ENCODE data around the gene PRSS12.

PRSS12 gene

DNA sequence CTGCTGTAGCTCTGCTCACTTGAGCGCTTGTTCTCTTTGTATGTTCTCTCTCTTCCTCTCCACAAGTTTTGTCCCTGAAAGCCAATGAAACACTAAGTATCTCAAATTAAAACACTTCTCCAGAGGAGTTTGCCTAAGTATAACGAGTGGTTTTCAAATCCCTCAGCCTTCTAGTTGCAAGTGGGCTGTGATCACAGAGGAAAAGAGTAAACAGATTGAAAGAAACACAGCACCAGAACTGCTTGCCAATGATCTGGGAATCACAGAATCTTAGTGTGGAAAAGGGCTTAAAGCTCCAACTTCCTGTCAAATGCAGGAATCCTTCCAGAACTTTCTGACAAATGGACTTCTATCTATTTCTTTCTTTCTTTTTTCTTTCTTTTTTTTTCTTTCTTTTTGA lies 4.8 kb upstream of the PRSS12 start:
- no peak for DNase-seq (ENCODE audit: low spot score)

DNA sequence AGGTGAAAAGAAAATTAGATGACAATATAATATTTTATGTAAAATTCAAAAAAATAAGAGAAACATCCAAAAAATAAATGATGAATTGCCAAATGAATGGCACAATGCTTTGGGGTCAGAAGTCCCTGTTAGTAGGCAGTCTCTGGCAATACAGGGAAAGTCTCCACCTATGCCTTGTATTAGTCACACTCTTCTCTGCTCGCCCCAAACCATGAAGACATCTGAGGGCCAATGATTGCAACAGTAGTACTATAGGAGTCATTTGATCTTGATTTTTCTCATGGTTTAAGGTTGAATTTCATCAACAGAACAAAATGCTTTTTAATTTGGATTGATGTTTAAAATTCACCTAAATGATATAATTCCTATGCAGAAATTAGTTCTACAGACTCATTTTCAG lies 3.9 kb upstream of the PRSS12 start:
- DNase-seq (ENCODE audit: low spot score), result no peak

- no peak for DNase-seq (ENCODE audit: low spot score)
These were observed 3.3 kb upstream of the PRSS12 start for GRCh38 chr4:118356111-118356510.

DNA sequence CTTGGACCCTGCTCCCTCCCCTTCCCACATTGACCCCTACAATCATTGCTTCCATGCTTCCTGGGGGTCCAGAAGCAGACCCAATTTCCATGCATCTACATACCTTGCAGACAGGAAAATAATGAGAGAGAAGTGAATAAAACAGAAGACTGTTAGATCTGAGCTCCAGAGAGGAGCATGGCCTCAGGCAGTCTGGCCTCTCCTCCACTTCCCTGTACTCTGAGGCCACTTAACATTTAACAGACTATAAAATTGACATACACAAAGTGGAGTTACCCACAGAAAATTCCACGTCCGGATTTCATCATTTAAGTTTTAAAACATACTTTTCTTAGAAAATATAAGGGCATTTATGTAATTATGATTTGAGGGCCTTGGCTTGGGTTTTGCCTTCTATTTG lies 2.1 kb upstream of the PRSS12 start:
- DNase-seq (ENCODE audit: low spot score), result no peak

- DNase-seq (ENCODE audit: low spot score), result no peak
These were observed 779 bp upstream of the PRSS12 start for GRCh38 chr4:118353534-118354030.

- no peak for DNase-seq (ENCODE audit: low spot score)
These were observed 664 bp downstream of the PRSS12 start for GRCh38 chr4:118351851-118352827.

DNA sequence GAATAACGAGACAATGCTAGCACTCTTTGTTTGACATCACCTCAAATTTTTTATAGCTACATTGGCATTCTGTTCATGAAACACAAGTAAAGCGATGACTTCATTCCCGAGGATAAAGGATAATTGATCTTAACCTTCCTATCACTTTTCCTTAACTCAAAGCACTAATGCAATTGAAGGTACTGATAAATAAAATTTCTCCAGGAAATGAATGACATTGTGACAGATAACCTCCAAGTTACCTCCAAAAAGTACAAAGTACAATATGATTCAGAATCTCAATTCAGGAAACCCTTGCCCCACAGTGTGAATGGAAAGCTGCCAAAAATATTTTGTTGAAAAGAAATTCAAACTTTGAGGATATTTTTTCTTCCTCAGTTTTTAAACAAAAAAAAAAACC lies 1.8 kb downstream of the PRSS12 start:
- DNase-seq (ENCODE audit: low spot score), result no peak

DNA sequence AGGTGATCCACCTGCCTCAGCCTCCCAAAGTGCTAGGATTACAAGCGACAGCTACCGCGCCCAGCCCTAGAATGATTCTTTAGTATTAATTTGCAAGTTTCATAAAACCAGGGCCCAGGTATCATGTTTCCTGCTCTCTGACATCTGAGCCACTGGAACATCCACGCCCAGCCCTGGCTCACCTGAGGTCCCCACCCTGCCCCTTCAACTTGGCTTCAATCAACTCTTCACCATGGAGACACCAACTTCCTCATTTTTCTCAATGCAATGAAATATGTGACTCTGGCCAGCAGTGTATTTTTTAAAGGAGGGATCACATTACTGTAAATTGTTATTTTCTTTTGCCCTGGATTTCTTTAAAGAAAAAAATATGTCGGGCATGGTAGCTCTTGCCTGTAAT lies 3.9 kb downstream of the PRSS12 start:
- no peak for DNase-seq (ENCODE audit: low spot score)

- no peak for DNase-seq (ENCODE audit: low spot score)
These were observed 6.3 kb downstream of the PRSS12 start for GRCh38 chr4:118346495-118346894.

GRCh38 chr4:118345813-118346212 lies 7.0 kb downstream of the PRSS12 start:
- DNase-seq (ENCODE audit: low spot score), result no peak

DNA sequence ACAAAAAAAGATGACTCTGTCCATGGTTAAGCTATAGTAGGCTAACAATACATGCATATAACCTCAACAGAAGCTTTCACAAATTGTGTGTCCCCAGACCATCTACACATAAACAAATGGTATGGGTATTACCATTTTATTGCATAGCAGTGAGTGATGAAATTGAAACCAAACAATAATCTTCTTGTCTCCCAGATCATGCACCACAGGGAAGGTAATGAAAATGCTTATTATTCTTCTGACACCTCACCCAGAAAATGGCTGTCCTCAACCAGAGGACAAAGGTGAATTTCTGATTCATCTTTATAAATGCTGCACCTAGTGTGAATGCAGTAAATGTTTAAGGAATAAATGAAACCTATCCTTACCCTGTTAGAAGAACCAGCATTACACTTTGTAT lies 8.0 kb downstream of the PRSS12 start:
- no peak for DNase-seq (ENCODE audit: low spot score)

DNA sequence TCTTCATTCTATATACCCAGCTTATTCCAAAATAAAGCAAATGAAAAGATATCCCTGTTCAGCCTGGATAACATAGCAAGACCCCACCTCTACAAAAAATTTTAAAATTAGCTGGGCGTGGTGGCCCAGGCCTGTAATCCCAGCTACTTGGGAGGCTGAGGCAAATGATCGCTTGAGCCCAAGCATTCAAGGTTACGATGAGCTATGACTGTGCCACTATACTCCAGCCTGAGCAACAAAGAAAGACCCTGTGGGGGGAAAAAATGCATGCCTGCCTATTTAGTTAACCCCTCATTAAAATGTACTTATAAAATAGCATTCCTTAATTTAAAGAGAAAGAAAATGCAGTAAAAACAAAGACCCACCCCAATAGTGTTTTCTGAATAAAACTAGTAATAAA lies 9.3 kb downstream of the PRSS12 start:
- no peak for DNase-seq (ENCODE audit: low spot score)

DNA sequence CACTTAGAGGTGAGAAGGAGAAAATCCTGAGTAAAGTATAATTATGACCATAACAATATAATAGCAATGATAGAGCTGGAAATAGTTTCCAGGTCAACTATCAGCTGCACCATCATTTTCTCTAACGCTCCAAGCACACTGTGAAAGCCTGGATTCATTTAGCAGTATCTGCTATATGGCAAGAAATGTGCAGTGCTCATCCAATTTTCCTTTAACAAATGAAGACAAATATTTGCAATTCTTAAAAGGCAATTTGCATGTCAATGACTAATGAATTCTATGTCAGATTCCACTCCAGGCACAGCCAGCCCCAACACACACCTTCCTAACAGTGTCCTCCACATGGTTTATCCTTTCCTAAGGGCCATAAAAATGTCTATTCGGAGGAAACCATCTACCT lies 12.7 kb downstream of the PRSS12 start:
- no peak for DNase-seq (ENCODE audit: low spot score)

- no peak for DNase-seq (ENCODE audit: low spot score)
These were observed 13.6 kb downstream of the PRSS12 start for GRCh38 chr4:118338981-118339765.

DNA sequence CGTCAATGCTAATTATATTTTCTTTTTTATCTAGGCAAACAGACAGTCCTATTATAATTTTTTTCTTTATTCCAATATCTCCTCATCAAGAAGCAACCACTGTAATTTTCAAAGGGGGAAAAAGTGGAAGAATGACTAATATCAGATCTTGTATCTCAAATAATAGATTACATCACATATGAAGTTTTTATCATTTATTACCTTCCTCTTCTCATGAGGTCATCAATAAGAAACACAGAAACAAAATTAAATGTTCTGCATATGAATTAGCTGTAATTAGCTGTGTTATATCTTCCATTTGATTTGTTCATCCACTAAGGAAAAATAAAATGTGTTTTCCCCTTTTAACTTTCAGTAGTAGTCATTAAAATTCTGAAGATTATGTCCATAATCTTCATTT lies 14.3 kb downstream of the PRSS12 start:
- no peak for DNase-seq (ENCODE audit: low spot score)

DNA sequence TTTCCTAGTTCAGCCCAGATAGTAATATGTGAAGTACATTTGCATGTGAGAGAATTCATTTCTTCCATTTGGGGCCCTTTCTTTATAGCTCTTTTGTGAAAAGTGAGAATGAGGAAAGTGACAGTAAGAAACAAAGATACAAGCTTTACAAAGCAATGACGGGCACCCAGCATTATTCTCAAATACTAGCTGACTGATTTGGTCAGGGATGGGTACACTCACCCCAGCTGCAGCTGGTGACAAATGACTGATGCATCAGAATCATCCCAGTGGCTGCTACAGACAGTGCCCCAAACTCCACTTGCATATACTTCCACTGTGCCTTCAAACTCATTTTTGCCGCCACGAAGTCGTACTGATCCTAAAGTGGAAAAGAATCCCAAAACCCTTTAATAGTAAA lies 14.8 kb downstream of the PRSS12 start:
- DNase-seq (ENCODE audit: low spot score), result no peak

DNA sequence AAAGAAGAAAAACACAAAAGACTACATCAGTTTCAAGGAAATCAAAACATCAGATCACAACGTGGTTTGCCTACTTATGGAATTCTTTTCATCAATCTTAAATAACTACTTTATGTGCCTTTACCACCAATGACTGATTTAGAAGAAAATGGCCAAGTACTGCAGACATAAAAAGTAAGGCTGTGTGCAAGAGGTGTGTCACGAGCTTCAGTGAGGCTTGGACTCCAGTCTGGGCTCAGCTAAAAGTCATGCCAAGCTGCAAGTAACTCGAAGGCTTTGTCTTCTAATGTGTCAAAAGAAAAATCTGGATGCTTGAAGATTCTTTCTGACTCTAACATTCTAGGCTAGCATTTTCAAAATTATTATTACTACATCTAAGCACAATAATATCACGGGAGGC lies 17.0 kb downstream of the PRSS12 start:
- DNase-seq (ENCODE audit: low spot score), result no peak

GRCh38 chr4:118335324-118335723 lies 17.5 kb downstream of the PRSS12 start:
- no peak for DNase-seq (ENCODE audit: low spot score)

- no peak for DNase-seq (ENCODE audit: low spot score)
These were observed 21.5 kb downstream of the PRSS12 start for GRCh38 chr4:118331352-118331751.

- DNase-seq (ENCODE audit: low spot score), result no peak
These were observed 23.0 kb downstream of the PRSS12 start for GRCh38 chr4:118329849-118330248.

GRCh38 chr4:118327554-118328241 lies 25.1 kb downstream of the PRSS12 start:
- DNase-seq (ENCODE audit: low spot score), result no peak

DNA sequence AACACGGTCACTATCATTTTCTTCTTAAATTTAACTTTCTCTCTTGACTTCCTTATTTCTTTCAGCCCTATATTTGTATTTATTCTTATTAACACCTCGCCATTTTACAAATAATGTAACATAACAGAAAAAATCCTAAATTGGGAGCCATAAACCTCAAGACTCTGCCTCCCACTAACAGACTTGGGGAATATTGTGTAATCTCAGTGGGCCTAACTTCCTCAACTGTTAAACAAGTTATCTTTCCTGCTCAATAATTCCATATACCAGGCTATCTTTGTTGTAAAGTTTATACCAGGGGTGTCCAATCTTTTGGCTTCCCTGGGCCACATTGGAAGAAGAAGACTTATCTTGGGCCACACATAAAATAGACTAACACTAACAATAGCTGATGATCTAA lies 26.2 kb downstream of the PRSS12 start:
- no peak for DNase-seq (ENCODE audit: low spot score)

All from Ammon's horn (tissue), 1 donor.